Fibroblast of pulmonary artery (primary cell): ENCODE results near the gene TRIP6.
A peak's percentile ranks its signal among the peaks of the same experiment; 100 is the strongest.

Experiments used
- DNase-seq: peaks from one replicate; pipeline ENCODE4 v3.0.0-alpha.2; 2010; ENCODE audit warnings: low read depth
- H3K4me3 ChIP-seq: replicated peaks from 2 replicates; pipeline ENCODE4 v1.5.1; 2011; ENCODE audit warnings: low read depth, mild to moderate bottlenecking, control low read depth, low read length, moderate library complexity
- TF ChIP-seq, protein P1 (sequence below): IDR thresholded peaks from 2 replicates; pipeline ENCODE4 v1.5.1; 2011; ENCODE audit warnings: mild to moderate bottlenecking, control low read depth, low read length, inconsistent platforms; ENCODE audit errors: missing control alignments

Gene TRIP6

GRCh38 chr7:100823534-100823933, 43.7 kb upstream of the TRIP6 start:
- H3K4me3 ChIP-seq, result no peak overlapping the region
- TF ChIP-seq, protein P1, sequence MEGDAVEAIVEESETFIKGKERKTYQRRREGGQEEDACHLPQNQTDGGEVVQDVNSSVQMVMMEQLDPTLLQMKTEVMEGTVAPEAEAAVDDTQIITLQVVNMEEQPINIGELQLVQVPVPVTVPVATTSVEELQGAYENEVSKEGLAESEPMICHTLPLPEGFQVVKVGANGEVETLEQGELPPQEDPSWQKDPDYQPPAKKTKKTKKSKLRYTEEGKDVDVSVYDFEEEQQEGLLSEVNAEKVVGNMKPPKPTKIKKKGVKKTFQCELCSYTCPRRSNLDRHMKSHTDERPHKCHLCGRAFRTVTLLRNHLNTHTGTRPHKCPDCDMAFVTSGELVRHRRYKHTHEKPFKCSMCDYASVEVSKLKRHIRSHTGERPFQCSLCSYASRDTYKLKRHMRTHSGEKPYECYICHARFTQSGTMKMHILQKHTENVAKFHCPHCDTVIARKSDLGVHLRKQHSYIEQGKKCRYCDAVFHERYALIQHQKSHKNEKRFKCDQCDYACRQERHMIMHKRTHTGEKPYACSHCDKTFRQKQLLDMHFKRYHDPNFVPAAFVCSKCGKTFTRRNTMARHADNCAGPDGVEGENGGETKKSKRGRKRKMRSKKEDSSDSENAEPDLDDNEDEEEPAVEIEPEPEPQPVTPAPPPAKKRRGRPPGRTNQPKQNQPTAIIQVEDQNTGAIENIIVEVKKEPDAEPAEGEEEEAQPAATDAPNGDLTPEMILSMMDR, result no peak
- DNase-seq, result no peak

DNA sequence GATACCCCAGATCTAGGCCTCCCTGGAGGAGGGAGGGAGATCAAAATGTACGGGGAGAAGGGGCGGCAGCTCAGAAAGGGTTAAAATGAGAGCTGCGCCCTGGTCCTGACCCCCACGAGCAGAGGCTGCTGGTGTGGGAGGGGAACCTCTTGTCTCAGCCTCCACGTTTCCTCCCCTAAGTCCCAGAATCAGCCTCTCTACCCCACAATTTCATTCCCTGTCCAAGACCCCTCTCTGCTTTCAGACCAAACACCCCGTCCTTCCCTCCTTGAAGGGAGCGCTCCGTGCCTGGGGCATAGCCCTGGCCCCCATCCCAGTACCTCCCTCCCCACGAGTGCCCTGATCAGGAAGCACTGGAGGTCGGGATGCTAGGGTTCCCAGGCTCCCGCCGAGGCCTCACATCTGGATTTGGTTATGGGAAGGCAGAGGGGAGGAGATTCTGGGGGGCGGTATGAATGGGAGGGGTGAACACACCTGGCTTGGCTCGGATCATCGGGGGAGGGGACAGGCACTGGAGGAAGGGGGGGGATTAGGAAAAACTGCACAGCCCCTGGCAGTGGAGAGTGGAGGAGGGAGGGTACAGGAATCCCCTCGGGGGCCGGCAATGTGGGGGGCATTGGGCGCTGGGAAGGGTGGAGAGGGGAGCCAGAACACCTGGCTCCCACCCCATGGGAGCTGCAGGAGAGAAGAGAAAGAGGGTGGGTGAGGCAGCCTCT, 42.5 kb upstream of the TRIP6 start:
- peak overlapping the region; percentile 77 for H3K4me3 ChIP-seq

GRCh38 chr7:100825215-100825671, 41.9 kb upstream of the TRIP6 start:
- TF ChIP-seq, protein P1, result no peak
- peak; percentile 39 for DNase-seq
- H3K4me3 ChIP-seq, result peak overlapping the region; percentile 77

More for the DNA sequence above, 42.5 kb upstream of the TRIP6 start:
- no peak for DNase-seq
- TF ChIP-seq, protein P1, result no peak

DNA sequence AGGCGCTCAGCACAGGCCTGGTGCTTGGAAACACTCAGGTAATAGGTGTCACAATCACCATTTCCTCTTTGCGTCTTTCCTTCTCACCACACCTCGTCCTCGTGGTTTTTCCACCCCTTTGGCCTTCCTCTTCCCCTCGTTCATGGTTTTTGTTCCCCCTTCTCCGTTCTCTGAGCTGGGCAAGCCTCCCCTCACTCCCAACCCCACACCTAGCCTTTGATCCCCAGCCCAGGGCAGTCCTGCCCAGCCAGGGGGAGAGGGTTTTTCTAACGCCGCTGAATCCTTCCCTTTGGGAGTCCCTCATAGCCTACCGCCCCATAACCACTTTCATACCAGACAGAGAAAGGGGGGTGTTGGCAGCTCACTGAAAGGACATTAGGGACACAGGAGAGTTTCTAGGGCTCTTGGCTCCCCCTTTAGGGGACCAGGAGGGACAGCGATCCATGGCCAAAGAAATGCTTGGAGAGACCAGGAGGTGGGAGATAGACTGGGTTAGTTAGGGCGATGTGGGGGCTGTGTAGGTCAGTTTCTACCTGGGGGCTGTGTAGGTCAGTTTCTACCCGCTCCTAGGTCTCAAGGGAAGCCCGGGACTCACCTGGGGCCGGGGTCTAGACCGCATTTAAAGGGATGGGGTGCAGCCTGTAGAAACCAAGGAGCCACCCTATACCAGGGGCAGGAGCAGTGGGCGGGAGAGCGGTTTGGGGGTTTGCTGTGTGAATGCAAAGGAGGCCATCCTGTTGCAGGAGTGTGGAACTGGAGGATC, 41.3 kb upstream of the TRIP6 start:
- peak; percentile 41 for DNase-seq
- H3K4me3 ChIP-seq, result peak overlapping the region; percentile 77
- TF ChIP-seq, protein P1, result peak; percentile 30

GRCh38 chr7:100826514-100827329, 40.5 kb upstream of the TRIP6 start:
- DNase-seq, result no peak
- peak overlapping the region; percentile 77 for H3K4me3 ChIP-seq
- TF ChIP-seq, protein P1, result no peak

- peak; percentile 89 for DNase-seq
- H3K4me3 ChIP-seq, result peak within 1 kb of the TSS; percentile 77
- TF ChIP-seq, protein P1, result peak; percentile 54
Observed at GRCh38 chr7:100827330-100828226, 39.6 kb upstream of the TRIP6 start, which contains the start of gene EPHB4. TSS of gene EPHB4 (minus strand) at chr7:100827523. CDS start at chr7:100827030, 493 bp downstream.
